Stimulated activated naive CD4-positive, alpha-beta T cell treated with Interleukin-2 at 50 U/mL for 16 hours (primary cell): ENCODE data around the gene CCDC157.
"Not testable (repeated sequence)": the region's sequence is repeated elsewhere in the genome, so short reads cannot be mapped to it uniquely, and the experiment has no call there.

Experiments
- DNase-seq: peaks from one replicate; lab custom pipeline; 2025; lab: John Stamatoyannopoulos, UW

The CCDC157 gene

DNA sequence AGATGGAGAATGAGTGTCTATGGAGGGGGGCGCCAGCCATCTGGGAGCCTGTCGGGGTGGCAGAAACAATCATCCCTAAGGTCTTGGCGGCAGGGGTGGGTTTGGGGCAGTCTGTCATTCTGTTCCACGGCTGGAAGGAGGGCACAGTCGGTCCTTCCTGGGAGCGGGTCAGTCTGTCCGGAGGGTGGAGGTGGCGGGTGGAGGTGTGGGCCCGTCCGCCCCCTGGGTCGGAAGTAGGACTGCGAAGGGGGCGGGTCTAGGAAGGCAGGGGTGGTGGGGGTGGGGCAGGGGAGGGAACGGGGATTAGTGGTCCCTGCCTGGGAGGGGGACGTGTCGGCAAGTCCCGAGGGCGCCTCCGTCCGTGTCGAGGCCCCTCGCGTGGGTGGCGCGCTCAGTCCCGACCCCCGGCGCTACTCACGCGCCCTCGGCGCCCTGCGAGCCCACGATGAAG, 30.5 kb upstream of the CCDC157 start:
- no peak for DNase-seq

- DNase-seq: peak; percentile 94
These were observed 30.0 kb upstream of the CCDC157 start, which contains the start of gene TBC1D10A for GRCh38 chr22:30326706-30327362. TBC1D10A (minus strand) TSS chr22:30326941; CDS start chr22:30326881, 60 bp downstream.

DNA sequence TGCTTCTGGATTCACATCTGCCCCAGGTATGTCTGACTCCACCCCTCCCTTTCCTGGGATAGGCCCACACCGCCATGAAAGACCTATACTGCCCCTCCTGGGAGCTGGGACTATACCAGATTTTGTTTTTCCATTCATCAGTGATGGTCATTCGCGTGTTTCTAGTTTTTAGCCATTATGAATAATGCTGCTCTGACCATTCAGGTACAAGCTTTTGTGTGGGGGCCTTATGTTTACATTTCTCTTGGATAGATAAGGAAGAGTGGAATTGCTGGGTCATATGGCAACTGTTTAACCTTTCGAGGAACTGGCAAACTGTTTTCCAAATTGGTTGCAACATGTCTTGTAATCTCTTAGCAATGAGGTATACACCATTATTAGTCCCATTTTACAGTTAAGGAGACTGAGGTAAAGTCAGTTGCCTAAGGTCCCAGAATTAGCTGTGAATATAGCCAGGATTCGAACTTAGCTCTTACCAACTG, 28.9 kb upstream of the CCDC157 start:
- no peak for DNase-seq

DNA sequence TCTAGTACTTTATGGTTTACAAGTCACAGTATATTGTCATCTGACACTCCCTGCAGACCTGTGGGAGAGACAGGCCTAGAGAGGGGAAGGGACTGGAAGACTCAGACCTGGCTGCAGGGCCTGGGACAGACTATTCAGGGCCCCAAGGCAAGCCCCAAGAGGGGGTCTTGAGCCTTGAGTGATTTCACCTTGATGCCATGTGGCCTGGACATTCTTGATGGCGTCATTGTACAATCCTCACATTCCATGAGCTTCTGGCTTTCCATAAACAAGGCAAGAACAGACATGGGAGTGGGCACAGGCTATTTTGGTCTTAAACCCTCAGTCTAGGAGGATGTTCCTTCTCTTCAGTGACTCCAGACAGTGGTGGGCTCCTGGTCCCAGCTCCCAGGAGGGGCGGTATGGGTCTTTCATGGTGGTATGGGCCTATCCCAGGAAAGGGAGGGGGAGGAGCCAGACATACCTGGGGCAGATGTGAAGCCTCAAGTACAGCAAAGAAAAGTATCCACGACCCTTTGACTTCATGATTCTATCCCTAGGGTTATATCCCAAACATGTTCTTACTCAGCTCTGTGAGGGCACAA, 28.2 kb upstream of the CCDC157 start:
- no peak for DNase-seq

DNA sequence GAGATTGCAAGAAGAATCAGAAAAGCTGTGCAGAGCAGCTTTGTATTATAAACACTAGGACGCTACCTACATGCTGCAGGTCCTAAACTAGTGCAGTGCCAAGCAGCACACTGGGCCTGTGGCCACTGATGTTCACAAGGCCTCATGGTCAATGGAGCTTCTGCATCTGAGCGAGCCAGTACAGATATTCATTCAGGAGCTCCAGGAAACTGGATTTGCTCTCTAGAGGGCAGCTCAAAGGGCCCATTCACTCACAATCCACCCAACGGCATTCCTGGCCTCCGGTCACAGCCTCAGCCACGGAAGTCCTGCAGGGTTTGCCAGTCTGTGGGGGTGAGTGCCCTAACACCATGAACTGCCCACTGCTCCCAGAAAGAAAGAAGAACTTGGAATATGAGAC, 24.3 kb upstream of the CCDC157 start:
- DNase-seq: no peak

GRCh38 chr22:30332994-30333706, 23.7 kb upstream of the CCDC157 start:
- no peak for DNase-seq

DNA sequence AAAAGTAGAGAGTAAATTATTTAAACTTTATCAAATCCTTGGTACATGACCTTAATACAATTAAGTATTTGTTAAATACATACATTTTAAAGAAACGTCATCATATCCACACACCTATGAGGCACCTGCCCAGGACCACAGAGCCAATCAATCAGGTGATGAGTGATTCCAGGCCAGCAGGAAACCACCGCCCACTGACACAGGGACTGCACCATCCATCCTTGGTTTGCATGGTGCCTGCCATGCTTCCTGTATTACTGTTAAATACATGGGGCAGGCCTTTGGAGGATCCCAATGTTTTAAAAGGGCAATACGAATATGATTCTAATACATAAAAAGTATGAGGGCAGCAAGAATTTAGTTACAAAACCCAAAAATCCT, 23.1 kb upstream of the CCDC157 start:
- no peak for DNase-seq

DNA sequence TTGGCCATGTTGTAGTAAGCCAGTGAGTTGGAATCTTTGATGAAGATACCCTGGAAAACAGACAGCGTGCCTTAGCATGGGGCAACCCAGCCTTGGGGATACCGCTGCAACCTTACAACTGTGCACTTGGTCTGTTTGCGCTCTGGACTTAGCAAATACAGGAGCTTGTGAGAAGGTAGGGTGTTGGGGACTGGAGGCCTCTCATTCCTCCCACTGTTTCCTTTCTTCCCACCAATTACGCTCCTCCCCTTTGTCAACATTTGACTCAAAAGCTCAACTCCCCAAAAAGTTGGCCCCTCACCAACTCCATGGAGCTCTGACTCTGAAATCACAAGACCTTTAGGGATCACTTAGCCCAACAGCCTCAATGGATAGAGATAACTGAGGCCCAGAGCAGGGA, 22.2 kb upstream of the CCDC157 start:
- DNase-seq: no peak

DNA sequence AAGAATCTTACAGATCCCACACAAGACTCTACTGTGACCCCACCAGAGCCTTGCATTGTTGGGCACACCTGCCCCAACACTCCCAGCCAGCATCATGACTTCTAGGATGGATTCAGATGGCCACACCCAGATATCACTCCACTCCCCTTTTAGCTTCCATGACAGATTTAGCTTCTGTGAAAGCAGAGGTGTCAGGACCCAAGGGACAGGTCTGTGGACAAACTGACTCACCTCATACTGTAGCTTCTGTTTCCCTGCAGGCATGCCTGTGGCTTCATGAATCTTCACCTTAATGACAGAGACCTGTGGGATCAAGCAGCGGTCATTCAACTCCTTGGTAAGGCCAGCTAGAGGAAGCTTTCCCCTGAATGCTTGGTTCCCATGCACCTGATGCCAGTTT, 21.6 kb upstream of the CCDC157 start:
- no peak for DNase-seq

GRCh38 chr22:30336752-30337460, 19.9 kb upstream of the CCDC157 start:
- DNase-seq: no peak

GRCh38 chr22:30337461-30337778, 19.4 kb upstream of the CCDC157 start:
- no peak for DNase-seq

DNA sequence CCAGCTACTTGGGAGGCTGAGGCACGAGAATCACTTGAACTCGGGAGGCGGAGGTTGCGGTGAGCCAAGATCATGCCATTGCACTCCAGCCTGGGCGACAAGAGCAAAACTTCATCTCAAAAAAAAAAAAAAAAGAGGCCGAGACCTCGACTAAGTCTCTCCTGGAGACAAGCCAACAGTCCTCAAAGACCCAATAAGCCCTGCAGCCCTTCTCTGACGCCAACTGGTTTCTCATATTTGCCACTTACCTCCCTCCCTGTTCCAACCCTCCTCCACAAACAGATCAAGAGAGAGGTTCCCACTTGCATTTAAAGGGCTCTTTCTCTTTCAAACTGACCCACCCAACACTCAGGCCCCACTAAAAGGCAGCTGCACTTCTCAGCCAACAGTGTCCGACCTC, 18.5 kb upstream of the CCDC157 start:
- not testable (repeated sequence) for DNase-seq

GRCh38 chr22:30338802-30339201, 18.0 kb upstream of the CCDC157 start:
- no peak for DNase-seq

- no peak for DNase-seq
These were observed 15.7 kb upstream of the CCDC157 start for GRCh38 chr22:30340911-30341685.

DNA sequence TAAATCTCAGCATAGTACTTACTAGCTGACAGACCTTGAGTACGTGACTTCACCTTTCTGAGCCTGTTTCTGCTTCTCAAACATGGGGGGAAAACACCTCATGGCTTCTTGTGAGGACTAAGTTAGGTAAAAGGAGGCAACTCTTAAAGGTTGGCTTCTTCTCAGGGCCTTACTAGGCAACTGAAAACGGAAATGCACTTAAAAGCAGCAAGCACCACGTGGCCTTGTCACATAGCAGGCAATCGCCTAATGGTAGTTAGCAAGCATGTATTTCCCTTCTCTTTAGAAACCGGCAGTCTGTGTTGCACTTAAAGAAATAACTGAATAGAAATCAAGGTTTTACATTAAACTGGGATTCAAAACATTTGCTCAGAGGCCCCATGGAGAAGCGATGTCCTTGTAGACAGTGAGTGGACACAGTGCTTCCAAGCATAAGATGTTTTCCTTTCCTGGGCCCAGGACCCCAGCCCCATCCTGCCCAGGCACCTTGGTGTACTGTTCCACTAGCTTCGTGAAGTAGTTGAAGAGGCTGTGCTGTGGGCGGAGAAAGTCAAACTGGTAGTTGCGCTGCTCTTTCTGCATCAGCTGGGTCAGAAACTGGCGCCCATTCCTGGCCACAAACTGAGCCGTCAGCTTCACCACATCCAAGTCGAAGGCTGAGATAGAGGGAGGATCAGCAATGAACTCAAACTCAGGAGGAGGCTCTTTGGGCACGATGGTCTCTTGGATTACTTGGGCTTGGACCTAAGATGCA, 12.2 kb upstream of the CCDC157 start:
- DNase-seq: peak; percentile 50

- DNase-seq: no peak
These were observed 9.4 kb upstream of the CCDC157 start for GRCh38 chr22:30347255-30347892.

- DNase-seq: no peak
These were observed 8.4 kb upstream of the CCDC157 start for GRCh38 chr22:30348404-30348803.

- DNase-seq: no peak
These were observed 8.0 kb upstream of the CCDC157 start for GRCh38 chr22:30348809-30349208.

DNA sequence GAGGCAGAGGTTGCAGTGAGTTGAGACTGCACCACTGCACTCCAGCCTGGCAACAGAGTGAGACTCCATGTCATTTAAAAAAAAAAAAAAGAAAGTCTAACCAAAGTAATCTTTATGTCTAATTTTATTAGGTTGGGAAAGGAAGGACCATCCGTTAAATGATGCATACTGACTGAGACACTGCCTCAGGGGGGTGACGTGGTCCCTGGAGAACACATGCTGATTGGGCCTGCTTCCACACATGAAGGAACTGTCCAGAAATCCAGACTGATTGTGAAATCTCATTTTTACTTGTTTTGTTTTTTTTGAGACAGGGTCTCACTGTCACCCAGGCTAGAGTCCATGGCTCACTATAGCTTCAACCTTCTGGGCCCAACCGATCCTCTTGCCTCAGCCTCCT, 5.6 kb upstream of the CCDC157 start:
- DNase-seq: no peak

- DNase-seq: no peak
These were observed 2.2 kb upstream of the CCDC157 start for GRCh38 chr22:30354644-30355043.

DNA sequence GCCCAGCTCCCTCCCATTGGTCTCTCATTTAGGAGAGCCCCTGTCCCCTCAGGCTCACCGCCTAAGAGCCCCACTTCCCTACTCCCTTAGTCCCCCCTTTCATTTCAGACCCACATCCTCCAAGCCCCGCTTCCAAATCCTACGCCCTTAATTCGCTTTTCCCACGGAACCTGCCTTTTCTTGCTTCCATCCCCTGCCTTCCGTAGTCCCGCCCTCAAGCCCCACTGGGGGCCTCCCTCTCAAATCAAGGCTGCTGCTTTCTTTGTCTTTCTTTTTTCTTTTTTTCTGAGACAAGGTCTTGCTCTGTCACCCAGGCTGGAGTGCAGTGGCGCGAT, 396 bp downstream of the CCDC157 start:
- no peak for DNase-seq
